GM18508 (cell line): ENCODE measurements around the gene PLA2G3.
"Not testable (repeated sequence)": the region's sequence is repeated elsewhere in the genome, so short reads cannot be mapped to it uniquely, and the experiment has no call there.

ENCODE experiments used
- ATAC-seq: cut with Tn5 transposase; IDR thresholded peaks from one replicate; pipeline ENCODE4 v1.9.1; 2021; ENCODE audit warnings: moderate number of reproducible peaks; ENCODE audit not compliant: insufficient read depth, unreplicated experiment

The PLA2G3 gene

DNA sequence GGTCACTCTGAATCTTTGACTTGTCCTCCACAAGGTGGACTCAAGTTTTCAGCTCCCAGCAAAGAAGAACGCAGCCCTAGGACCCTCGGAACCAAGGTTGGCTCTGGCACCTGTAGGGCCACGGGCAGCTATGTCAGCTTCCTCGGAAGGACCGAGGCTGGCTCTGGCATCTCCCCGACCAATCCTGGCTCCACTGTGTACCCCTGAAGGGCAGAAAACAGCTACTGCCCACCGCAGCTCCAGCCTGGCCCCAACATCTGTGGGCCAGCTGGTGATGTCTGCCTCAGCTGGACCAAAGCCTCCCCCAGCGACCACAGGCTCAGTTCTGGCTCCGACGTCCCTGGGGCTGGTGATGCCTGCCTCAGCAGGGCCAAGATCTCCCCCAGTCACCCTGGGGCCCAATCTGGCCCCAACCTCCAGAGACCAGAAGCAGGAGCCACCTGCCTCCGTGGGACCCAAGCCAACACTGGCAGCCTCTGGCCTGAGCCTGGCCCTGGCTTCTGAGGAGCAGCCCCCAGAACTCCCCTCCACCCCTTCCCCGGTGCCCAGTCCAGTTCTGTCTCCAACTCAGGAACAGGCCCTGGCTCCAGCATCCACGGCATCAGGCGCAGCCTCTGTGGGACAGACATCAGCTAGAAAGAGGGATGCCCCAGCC is 15.4 kb downstream of the PLA2G3 start:
- no peak for ATAC-seq

DNA sequence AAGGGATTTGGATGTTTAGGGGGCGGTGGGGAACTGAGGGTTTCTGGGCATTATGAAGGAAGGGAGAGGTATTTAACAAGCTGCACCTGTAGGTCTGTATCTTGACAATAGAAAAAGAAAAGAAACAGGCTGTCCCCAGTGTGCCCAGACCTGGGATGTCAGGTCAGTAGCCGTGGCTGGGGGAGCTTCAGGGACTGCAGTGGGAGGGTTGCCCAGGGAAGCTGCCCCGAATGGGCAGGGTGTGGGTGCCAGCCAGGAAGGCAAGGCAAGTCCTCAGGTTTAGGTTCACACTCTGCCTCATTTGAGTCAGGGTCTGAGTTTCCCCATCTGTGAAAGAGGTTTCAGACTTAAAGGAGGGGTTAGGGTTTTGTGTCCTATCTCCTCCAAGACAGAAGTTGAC is 16.0 kb downstream of the PLA2G3 start:
- ATAC-seq: no peak

DNA sequence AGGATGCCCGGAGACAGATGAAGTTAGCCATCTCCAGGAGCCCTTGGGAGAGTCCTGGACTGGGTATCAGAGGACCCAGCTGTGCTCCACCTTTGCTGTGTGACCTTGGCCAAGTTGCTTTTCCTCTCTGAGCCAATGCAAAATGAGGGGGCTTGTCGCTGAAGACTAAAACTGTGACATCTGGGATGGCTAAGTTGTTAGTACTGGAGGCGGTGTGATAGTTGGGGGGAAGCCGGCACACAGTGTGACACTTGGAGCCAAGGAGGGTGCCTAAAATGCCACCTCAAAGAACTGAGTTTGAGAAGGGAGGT is 17.1 kb downstream of the PLA2G3 start:
- no peak for ATAC-seq

DNA sequence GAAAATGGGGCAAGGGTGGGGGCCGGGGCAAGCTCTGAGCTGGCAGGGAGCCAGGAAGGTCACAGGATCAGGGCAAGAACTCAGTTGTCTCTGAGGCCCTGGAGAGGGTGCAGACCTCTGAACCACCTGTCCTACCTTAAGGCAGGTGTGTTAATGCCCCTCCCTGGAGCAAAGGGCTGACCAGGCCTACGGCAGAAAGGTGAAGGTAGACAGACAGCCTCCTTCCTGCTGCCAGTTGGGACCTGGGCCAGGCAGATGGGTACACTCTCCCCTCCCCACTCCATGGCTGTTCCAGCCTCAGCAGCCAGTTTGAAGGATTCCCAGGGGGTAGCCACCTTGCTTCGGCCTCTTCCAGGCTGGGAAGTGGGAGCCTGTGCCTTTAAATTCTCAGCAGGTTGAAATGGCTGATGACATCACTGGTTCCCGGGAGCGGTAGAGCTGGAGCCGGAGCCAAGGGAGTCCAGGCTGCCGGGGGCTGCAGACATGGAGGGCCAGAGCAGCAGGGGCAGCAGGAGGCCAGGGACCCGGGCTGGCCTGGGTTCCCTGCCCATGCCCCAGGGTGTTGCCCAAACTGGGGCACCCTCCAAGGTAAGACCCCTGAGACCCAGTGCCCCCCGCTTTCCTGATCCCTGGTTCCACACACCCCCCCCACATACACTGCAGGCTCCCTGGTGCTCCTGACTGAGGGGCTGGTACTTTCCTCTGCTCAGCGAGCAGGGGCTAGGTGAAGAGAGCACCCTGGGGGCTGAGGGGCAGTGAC is 17.6 kb downstream of the PLA2G3 start, which contains the start of gene INPP5J:
Gene INPP5J (plus strand): TSS at position 435 of the 760 bp plus-strand sequence. CDS start 49 bp downstream, at position 484.
- no peak for ATAC-seq

DNA sequence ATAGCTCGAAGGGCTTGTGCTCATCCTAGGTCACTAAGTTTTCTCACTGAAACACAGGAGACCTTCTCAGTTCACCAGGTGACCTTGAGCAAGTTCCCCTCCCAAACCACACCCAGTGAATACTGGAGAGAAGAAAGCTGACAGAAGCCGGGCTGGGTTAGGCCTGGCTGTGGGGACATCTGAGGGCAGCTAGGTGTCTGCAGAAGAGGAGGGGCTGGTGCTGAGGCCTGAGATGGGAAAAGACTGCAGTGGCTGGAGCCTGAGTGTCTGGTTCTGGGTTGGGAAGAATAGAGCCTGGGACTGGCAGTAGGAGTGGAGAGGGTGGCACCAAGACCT is 18.1 kb downstream of the PLA2G3 start:
- ATAC-seq: no peak

DNA sequence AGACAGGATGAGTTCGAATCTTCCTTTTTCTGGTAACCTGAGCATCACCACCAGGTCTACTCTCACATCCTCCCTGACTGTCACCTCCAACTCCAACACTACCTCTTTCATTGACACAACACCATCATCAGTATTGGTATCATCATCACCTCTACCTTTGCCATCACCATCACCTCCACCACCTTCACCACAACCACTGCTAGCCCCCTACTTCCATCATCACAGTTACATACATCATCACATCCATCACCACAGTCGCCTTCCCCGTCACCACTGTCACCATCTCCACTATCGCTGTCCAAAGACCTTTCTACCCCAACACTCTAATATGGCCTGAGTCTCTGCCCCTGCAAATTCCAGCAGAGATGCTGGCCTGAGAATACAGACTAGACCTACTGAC is 18.9 kb downstream of the PLA2G3 start:
- ATAC-seq: no peak

DNA sequence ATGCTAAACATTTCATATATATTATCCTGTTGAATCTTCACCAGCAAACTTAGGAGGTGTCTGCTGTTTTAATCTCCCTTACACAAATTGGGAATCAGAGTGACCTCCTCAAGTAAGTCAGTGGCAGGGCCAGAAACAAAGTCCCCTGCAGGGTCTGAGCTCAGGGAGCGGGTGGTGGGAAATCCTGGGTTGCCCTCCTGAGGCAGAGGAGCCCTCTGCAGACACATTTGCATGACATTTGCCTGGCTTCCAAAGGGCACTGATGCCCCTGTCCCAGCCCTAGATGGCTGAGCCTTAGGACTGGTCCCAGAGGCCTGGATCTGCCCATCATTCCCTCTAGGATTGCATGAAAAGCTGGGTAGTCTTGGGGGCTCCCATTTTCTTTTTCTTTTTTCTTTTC is 19.7 kb downstream of the PLA2G3 start:
- no peak for ATAC-seq

DNA sequence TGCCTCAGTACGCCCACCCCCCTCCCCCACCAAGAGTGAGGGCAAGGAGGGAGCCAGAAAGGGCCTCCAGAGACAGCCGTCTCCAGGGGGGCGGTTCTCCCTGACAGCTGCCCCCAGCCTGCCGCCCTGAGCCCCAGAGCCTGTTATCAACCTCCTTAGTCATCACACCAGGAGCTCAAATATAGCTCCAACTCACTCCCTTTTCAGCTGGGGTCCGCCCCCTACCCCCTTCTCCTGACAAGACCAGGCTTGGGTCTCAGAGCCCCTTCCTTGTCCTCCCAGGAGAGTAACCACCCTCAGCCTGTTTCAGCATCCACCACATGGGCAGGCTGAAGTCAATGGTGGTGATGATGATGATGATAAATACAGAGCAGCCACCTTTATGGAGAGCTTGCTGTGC is 20.1 kb downstream of the PLA2G3 start:
- no peak for ATAC-seq

DNA sequence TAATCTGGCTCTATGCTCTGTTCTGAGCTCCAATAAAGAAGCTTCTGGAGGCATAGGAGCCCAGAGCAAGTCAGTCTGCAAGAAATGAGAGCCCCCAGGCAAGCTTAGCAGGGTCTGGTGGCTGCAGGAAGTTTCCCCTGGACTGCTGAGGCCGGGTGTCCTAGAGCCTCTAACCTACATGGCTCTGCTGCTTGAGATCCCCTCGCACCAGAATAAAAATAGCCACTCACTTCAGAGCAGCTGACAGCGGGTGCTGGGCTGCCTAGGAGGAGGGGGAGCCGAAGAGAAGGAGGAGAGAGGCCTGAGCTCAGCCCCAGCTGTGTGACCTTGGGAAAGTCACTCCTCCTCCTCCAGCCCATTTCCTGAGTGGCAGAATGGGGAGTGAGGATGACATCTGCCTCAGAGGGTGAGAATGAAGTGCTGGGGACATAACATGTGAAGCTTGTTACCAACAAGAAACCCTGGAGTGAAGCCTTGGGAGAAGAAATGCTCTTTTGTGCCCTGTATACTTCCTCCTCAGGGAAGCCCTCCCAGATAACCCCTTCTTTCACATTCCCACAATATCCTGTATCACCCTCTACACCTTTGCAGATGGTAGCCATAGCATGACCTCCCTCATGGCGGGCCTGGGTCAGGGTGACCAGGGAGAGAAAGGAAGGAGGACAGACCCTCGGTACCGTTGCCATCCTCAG is 21.1 kb downstream of the PLA2G3 start:
- ATAC-seq: no peak

DNA sequence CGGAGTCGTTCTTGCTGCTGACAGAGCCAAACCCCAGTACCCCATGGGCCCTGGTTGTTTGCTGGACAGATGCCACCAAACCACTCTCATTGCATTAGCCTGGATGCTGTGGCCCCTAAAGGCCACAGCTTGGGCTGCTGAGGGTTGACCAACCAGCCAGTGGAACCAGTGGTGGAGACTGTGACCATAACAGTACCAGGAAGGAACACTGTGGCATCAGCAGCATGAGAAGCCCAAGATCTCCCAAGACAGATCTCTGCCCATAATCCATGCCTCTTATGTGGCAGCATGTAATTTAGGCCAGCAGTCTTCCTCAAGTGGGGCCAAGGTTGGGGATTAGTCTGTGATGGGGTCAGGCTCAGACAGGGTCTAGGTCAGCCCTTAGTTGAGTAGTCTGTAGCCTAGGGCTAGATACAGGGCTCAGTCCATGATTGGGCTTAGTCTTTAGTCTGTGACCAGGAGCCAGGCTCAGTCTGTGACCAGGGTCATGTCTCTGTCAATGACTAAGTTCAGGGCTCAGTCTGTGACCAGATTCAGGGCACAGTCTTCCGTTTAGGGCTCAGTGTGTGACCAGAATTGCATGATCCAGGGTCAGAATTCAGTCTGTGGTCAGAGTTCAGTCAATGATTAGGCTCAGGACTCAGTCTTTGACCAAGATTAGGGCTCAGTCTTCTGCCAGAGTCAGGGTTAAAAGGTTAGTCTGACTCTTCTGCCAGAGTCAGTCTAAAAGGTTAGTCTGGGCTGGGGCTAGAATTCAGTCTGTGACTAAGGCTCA is 22.1 kb downstream of the PLA2G3 start:
- ATAC-seq: no peak

DNA sequence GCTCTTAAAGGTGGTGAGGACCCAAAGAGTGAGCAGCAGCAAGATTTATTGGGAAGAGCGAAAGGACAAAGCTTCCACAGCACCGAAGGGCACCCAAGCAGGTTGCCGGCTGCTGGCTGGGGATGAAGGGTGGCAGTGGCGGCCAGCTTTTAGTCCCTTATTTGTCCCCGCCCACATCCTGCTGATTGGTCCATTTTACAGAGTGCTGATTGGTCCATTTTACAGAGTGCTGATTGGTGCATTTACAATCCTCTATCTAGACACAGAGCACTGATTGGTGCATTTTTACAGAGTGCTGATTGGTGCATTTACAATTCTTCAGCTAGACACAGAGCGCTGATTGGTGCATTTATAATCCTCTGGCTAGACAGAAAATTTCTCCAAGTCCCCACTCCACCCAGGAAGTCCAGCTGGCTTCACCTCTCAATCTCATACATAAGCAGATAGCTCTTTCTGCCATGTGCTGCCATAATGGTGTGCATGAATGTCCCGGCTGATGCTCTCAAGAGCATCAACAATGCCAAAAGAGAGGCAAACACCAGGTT is 27.7 kb downstream of the PLA2G3 start:
- not testable (repeated sequence) for ATAC-seq

DNA sequence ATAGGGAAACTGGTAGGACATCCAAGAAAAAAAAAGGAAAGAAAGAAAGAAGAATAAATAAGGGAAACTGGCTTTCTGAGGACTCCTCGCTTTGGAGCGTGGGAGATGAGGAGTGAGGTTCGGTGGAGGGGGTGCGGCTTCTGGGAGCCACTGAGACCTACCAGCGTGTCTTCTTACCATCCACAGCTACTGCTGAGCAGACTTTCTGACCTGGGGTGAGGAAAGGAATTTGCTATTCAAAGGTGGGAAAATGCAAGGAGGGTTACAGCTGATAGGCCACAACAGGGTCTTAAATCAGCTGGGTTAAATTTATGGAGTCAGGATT is 32.5 kb downstream of the PLA2G3 start:
- ATAC-seq: no peak

DNA sequence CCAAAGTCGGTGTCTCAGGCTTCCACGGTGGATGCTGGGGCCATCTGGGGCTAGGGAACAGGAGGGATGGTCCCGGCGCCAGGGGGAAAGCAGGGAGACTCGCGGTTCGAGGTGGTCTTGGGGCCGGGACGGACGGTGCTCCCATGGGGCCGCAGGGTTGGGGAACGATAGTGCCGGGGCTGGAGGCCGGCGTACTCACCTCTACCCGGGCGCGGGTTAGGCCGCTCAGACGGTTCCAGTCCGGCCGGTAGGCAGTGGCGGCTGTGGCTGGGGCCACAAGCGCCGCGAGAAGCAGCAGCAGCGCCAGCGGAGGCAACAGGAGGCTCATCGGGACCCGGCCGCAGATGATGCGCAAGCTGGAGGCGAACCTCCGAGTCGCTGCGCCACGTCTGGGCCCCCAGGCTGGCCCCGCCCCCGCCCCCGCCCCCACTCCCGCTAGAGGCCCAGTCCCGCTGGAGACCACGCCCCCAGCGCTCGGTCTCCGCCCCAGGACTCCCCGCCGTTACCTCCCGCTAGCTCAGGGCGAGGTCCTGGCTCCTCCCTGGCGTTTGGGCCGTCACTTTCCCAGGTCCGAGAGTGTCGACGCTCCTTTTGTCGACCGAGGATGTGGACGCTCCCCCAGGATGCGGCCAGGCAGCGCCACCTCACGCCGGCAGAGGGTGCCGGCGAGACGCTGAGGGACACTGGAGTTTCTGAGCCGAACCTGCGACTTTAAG is 33.0 kb downstream of the PLA2G3 start, which contains the start of gene SELENOM:
Gene SELENOM (minus strand): TSS at position 391 of the 716 bp plus-strand sequence. CDS start 63 bp downstream, at position 328.
- ATAC-seq: no peak

DNA sequence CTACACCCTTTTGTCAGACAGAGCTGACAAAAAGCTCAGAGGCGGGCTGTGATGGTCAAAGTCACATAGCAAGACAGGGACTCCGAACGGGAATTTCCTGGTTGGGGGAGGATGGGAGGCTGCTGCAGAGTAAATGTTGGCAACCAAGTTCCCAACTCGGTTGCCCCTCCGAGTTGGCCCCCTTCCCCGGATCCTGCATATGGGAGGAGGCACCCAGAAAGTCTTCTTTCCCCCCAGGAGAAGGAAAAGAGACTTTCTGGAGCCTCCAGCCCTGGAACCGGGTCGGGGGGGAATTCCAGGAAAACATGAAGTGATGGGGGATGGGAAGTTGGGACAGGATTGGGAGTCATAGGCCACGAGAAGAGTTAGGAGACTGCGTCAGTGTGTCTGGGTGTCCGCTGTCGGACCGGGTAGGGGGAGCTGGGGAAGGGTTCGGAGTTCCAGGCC is 33.6 kb downstream of the PLA2G3 start:
- no peak for ATAC-seq

DNA sequence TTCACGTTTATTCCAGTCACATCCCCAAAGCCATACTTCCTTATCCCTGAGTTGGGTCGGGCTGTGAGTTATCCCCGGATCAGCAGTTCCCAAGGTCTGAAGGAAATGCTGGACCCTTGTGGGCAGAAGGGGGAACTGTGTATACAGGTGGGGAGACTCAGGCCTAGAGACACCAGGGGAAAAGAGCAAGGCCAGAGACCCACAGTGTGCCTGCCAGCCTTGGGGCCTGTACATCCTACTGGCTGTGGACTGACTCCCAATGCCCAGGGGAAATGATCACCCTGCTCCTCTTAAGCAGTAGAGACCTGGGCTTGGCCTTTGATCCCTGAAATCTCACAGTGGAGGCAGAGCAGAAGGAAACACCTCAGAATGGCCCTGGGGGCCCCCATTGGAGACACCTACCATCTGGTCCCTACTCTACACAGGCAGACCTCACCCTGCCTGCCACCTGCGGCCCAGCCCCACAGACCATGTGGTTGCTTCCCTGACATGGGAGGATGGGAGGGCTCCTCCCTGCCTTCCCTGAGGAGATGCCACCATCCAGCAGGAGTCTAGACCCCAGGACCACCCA is 34.2 kb downstream of the PLA2G3 start:
- no peak for ATAC-seq

DNA sequence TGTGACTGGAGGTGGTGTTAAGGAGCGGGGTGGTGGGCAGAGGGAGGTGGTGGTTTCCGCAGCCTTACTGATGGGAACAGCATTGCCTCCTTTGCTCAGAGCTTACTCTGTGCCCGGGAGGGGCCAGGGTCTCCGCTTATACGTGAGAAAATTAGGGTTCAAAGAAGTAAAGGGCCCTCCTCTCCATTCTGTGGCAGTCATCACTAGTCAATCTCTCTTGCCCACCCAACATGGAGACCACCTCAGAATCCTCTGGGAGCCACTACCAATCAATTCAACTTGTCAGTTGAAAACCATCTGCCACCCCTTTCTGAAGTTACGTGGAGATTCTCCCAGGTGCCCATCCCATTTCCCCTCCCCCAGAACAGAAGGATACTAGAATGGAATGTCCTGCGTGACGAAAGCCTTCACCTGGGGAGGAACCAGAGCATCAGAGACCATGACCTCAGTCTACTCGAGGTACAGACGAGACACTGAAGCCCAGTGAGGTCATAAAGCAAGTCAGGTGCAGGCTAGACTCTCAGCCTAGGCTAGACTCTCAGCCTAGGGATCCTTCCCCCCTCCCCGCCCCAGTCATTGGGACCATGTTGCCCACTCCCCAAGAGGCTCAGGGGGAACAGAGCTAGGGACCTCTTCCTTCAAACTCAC is 34.9 kb downstream of the PLA2G3 start:
- ATAC-seq: no peak

DNA sequence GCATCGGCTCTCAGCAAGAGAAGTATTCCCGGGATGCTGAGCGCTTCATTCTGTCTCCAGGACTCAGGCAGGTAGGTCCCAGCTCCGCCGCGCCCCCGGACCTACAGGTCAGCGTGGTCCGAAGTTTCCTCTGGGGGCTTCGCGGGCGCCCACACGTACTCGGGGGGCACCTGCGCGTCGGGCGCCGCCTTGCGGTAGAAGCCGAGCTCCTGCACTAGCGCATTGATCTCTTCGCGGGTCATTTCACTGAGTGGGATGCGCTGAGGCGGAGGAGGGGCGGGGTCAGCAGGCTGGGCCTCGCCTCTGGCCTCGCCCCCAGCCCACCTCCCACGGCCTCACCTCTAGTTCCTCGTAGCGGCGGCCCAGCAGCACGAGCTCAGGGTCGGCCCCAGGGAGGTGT is 35.4 kb downstream of the PLA2G3 start:
- ATAC-seq: no peak

DNA sequence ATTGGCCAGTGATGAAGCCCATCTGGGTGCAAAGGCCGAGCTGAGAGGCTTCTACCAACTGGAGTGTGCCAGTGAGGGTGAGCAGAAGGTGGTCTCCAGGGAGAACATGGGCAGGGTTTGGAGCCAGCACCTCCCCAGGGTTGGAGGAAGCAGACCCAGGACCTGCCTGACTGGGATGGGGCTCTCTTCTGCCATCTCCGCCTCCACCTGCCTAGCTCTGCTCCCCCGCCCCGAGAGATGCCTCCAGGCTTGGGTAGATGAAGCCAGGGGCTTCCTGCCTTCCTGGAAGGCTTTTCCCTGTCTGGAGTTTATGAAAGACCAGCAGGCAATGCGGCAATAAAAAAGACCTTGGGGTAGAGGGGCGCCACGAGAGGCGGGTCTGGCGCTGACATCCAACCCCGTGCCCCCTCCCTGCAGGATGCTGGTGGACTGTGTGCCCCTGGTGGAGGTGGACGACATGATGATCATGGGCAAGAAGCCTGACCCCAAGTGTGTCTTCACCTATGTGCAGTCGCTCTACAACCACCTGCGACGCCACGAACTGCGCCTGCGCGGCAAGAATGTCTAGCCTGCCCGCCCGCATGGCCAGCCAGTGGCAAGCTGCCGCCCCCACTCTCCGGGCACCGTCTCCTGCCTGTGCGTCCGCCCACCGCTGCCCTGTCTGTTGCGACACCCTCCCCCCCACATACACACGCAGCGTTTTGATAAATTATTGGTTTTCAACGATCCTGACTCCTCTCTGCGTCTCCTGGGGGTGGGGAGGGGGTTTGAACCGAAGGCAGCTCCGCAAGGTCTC is 36.2 kb downstream of the PLA2G3 start:
- no peak for ATAC-seq
